Neural cell (in vitro differentiated cells): Measurements from ENCODE around the gene KCNK17.

Experiments used
- EP300 ChIP-seq: fragments of 450-650 bp; conservative IDR thresholded peaks from 2 replicates; pipeline ENCODE4 v1.6.1; 2014; ENCODE audit warnings: antibody characterized with exemption, mild to moderate bottlenecking, moderate library complexity; ENCODE audit not compliant: poor library complexity, severe bottlenecking
- EZH2 ChIP-seq: fragments of 200-600, 300-800 bp; shearing (Covaris generic), sonication (generic); IDR thresholded peaks from 2 replicates; pipeline ENCODE4 v1.6.1; 2014; ENCODE audit warnings: antibody characterized with exemption, low read length, borderline replicate concordance, mild to moderate bottlenecking; ENCODE audit not compliant: insufficient read depth, poor library complexity, severe bottlenecking
- MXI1 ChIP-seq: fragments of 450-650 bp; conservative IDR thresholded peaks from 2 replicates; pipeline ENCODE4 v1.6.1; 2014; ENCODE audit warnings: antibody characterized with exemption, mild to moderate bottlenecking; ENCODE audit not compliant: poor library complexity, severe bottlenecking
- POLR2AphosphoS5 ChIP-seq: IDR thresholded peaks from 2 replicates; pipeline ENCODE4 v1.6.1; 2012
- RAD21 ChIP-seq: fragments of 450-650 bp; conservative IDR thresholded peaks from 2 replicates; pipeline ENCODE4 v1.6.1; 2014; ENCODE audit warnings: antibody characterized with exemption, mild to moderate bottlenecking, moderate library complexity
- SMC3 ChIP-seq: fragments of 450-650 bp; conservative IDR thresholded peaks from 2 replicates; pipeline ENCODE4 v1.6.1; 2014; ENCODE audit warnings: antibody characterized with exemption, mild to moderate bottlenecking, moderate library complexity; ENCODE audit not compliant: poor library complexity
- TAF1 ChIP-seq: IDR thresholded peaks from 2 replicates; pipeline ENCODE4 v1.6.1; 2012; ENCODE audit warnings: low read depth
- TF ChIP-seq, protein P1 (sequence below): fragments of 450-650 bp; IDR thresholded peaks from 2 replicates; pipeline ENCODE4 v1.5.1; 2014; ENCODE audit warnings: antibody characterized with exemption, mild to moderate bottlenecking, moderate library complexity; ENCODE audit not compliant: poor library complexity, severe bottlenecking
- TF ChIP-seq, protein P2 (sequence below): IDR thresholded peaks from 2 replicates; pipeline ENCODE4 v1.6.1; 2012; ENCODE audit warnings: borderline replicate concordance

DNA sequence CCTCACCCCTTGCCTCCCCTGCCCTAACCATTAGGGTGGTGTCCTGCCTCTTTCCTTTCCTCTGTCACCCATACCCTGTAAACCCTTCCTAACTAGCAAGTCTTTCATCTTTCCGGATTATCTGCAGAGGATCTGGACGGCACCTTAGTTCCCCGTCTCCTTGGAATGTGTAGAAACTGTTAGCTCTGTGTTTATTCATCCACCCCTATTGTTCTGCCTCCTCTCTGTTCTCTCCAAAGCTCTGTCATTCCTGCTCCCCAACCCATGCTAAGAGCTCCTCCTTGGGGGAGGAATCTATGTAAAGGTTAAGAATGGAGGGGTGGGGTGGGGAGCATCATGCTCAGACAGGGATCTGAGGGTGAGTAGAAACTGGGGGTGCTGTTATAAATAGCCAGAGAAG, 45.5 kb downstream of the KCNK17 start:
- TF ChIP-seq, protein P1, sequence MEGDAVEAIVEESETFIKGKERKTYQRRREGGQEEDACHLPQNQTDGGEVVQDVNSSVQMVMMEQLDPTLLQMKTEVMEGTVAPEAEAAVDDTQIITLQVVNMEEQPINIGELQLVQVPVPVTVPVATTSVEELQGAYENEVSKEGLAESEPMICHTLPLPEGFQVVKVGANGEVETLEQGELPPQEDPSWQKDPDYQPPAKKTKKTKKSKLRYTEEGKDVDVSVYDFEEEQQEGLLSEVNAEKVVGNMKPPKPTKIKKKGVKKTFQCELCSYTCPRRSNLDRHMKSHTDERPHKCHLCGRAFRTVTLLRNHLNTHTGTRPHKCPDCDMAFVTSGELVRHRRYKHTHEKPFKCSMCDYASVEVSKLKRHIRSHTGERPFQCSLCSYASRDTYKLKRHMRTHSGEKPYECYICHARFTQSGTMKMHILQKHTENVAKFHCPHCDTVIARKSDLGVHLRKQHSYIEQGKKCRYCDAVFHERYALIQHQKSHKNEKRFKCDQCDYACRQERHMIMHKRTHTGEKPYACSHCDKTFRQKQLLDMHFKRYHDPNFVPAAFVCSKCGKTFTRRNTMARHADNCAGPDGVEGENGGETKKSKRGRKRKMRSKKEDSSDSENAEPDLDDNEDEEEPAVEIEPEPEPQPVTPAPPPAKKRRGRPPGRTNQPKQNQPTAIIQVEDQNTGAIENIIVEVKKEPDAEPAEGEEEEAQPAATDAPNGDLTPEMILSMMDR = no peak
- TF ChIP-seq, protein P2, sequence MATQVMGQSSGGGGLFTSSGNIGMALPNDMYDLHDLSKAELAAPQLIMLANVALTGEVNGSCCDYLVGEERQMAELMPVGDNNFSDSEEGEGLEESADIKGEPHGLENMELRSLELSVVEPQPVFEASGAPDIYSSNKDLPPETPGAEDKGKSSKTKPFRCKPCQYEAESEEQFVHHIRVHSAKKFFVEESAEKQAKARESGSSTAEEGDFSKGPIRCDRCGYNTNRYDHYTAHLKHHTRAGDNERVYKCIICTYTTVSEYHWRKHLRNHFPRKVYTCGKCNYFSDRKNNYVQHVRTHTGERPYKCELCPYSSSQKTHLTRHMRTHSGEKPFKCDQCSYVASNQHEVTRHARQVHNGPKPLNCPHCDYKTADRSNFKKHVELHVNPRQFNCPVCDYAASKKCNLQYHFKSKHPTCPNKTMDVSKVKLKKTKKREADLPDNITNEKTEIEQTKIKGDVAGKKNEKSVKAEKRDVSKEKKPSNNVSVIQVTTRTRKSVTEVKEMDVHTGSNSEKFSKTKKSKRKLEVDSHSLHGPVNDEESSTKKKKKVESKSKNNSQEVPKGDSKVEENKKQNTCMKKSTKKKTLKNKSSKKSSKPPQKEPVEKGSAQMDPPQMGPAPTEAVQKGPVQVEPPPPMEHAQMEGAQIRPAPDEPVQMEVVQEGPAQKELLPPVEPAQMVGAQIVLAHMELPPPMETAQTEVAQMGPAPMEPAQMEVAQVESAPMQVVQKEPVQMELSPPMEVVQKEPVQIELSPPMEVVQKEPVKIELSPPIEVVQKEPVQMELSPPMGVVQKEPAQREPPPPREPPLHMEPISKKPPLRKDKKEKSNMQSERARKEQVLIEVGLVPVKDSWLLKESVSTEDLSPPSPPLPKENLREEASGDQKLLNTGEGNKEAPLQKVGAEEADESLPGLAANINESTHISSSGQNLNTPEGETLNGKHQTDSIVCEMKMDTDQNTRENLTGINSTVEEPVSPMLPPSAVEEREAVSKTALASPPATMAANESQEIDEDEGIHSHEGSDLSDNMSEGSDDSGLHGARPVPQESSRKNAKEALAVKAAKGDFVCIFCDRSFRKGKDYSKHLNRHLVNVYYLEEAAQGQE = no peak
- TF ChIP-seq EZH2 = no peak
- no peak for TF ChIP-seq EP300
- no peak for TF ChIP-seq POLR2AphosphoS5
- no peak for TF ChIP-seq RAD21
- TF ChIP-seq TAF1 = no peak
- TF ChIP-seq MXI1 = no peak
- TF ChIP-seq SMC3 = no peak
